Lower lobe of right lung (tissue), 2 donors: ENCODE measurements around the gene C1S. TPM values are rescaled to one million over a fixed set of nuclear protein-coding genes. Genes with fewer than 3 reads are reported as not detected.

Experiments
- ATAC-seq, 2 donors: fragments of 200-7000 bp; cut with Tn5 transposase; one replicate each; pipeline ENCODE4 v1.9.1; 2020 to 2022; ENCODE audit warnings: mild to moderate bottlenecking in 2 of 2, moderate library complexity in 2 of 2
- DNase-seq: peaks from one replicate; pipeline ENCODE4 v3.0.0-alpha.2; 2020
- H3K27ac ChIP-seq: fragments of 200-600 bp; one replicate; pipeline ENCODE4 v1.8.0; 2022
- H3K27me3 ChIP-seq: fragments of 200-600 bp; one replicate; pipeline ENCODE4 v1.8.0; 2022; ENCODE audit warnings: low read depth
- H3K36me3 ChIP-seq: fragments of 200-600 bp; one replicate; pipeline ENCODE4 v1.8.0; 2022; ENCODE audit warnings: mild to moderate bottlenecking
- H3K4me1 ChIP-seq: fragments of 200-600 bp; one replicate; pipeline ENCODE4 v1.8.0; 2022
- H3K4me3 ChIP-seq: fragments of 200-600 bp; one replicate; pipeline ENCODE4 v1.8.0; 2022; ENCODE audit warnings: mild to moderate bottlenecking
- H3K9me3 ChIP-seq: fragments of 200-600 bp; one replicate; pipeline ENCODE4 v1.8.0; 2022
- intact Hi-C: fragments of 100-400 bp; cut with DNase I; formaldehyde crosslinking; loops from one replicate; pipeline ENCODE4 v1.11.0; 2022
- total RNA-seq: library from RNA; stranded (reverse); fragmentation: NEBNext Ultra II Directional; extraction: Animal tissue kit (Norgen Biotek cat#: 25700); gene quantifications from one replicate; pipeline ENCODE4 v1.2.1, GENCODE V29; 2021
- TF ChIP-seq, protein P1 (sequence below): fragments of 200-600 bp; IDR thresholded peaks from one replicate; pipeline ENCODE4 v1.8.0; 2022; ENCODE audit warnings: antibody characterized with exemption, mild to moderate bottlenecking
- donor health status: DM: no; HTN: yes; CAD: no; lungs with severe emphysema.

C1S gene
- total RNA-seq, 1 donor from 2014 or later, result 280 TPM

DNA sequence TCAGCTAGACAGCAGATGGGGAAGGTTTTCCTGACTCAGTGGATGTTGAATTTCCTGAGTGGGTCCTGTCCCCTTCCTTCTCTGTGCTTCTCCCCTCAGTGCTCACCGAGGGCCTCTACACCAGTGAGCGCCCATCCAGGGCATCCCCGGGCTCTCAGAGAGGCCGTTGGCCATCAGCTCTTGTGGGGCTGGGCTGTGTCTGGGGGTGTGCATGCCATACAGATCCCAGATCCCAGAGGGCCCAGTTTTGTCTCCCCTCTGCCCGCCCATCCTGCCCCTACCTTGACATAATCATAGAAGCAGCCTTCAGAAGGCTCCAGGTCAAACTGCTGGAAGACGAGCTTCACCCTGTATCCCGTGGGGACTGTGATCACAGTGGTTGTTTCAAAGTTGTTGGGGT, 30.7 kb downstream of the C1S start:
- intact Hi-C loops, result no loop called here
- peaks cover 7% of the 10 kb centered on the region for H3K4me1 ChIP-seq
- H3K36me3 ChIP-seq, result peaks cover 25% of the 10 kb centered on the region
- H3K9me3 ChIP-seq, result no peaks in the 10 kb centered on the region
- DNase-seq, result no peak
- TF ChIP-seq, protein P1, sequence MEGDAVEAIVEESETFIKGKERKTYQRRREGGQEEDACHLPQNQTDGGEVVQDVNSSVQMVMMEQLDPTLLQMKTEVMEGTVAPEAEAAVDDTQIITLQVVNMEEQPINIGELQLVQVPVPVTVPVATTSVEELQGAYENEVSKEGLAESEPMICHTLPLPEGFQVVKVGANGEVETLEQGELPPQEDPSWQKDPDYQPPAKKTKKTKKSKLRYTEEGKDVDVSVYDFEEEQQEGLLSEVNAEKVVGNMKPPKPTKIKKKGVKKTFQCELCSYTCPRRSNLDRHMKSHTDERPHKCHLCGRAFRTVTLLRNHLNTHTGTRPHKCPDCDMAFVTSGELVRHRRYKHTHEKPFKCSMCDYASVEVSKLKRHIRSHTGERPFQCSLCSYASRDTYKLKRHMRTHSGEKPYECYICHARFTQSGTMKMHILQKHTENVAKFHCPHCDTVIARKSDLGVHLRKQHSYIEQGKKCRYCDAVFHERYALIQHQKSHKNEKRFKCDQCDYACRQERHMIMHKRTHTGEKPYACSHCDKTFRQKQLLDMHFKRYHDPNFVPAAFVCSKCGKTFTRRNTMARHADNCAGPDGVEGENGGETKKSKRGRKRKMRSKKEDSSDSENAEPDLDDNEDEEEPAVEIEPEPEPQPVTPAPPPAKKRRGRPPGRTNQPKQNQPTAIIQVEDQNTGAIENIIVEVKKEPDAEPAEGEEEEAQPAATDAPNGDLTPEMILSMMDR, result no peak
- H3K4me3 ChIP-seq, result peak overlapping the region; percentile 65
- ATAC-seq, result no peak
- no peaks in the 10 kb centered on the region for H3K27me3 ChIP-seq
- H3K27ac ChIP-seq, result peak overlapping the region; percentile 78

GRCh38 chr12:7091660-7092228, 31.2 kb downstream of the C1S start:
- intact Hi-C loops, result no loop called here
- no peak for DNase-seq

GRCh38 chr12:7092229-7092985, 31.9 kb downstream of the C1S start, which contains the start of gene C1R:
C1R (minus strand) TSS chr12:7092445; CDS start chr12:7092388, 57 bp downstream.
- ATAC-seq, result peak; percentile 82 to 86
- Histone ChIP-seq H3K9me3 (no peaks in the 10 kb centered on the region), H3K4me3 (peak within 1 kb of the TSS; percentile 65), H3K36me3 (peaks cover 25% of the 10 kb centered on the region), H3K4me1 (peaks cover 7% of the 10 kb centered on the region), H3K27ac (peak within 1 kb of the TSS; percentile 78), H3K27me3 (no peaks in the 10 kb centered on the region)
- DNase-seq, result peak; percentile 70
- intact Hi-C loops, result no loop called here
- TF ChIP-seq, protein P1, result peak; percentile 94

More at GRCh38 chr12:7091660-7092228, 31.2 kb downstream of the C1S start:
- peaks cover 7% of the 10 kb centered on the region for H3K4me1 ChIP-seq
- H3K27ac ChIP-seq, result peak overlapping the region; percentile 78
- TF ChIP-seq, protein P1, result no peak
- H3K36me3 ChIP-seq, result peaks cover 27% of the 10 kb centered on the region
- peak; percentile 66 to 71 for ATAC-seq
- no peaks in the 10 kb centered on the region for H3K27me3 ChIP-seq
- H3K4me3 ChIP-seq, result peak overlapping the region; percentile 65
- H3K9me3 ChIP-seq, result no peaks in the 10 kb centered on the region

- Histone ChIP-seq H3K4me1 (peaks cover 7% of the 10 kb centered on the region), H3K36me3 (peaks cover 25% of the 10 kb centered on the region), H3K9me3 (no peaks in the 10 kb centered on the region), H3K27ac (peak overlapping the region; percentile 78), H3K27me3 (no peaks in the 10 kb centered on the region), H3K4me3 (no peak overlapping the region)
- TF ChIP-seq, protein P1, result no peak
- DNase-seq (no peak), ATAC-seq (no peak)
- intact Hi-C loops, result no loop called here
Measured at GRCh38 chr12:7092986-7093460, 32.5 kb downstream of the C1S start.

DNA sequence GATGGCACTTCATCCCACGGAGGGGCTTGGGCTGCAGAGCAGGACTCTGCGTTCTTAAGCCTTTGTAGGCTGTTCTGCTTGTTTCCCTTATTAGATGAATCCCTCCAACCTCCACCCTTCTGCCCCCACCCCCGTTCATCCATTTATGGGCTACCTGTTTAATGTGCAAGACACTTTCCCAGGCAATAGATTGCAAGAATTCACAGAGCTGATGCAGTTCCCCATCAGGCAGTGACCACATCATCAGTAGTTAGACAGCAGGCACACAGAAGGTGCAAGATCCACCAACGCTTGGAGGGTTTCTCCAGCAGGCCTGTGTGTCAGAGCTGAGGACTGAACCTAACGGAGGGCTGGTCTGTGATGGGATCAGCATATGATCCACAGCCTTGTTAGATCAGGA, 33.0 kb downstream of the C1S start:
- DNase-seq, result no peak
- Histone ChIP-seq H3K27me3 (no peaks in the 10 kb centered on the region), H3K27ac (peak overlapping the region; percentile 78), H3K9me3 (no peaks in the 10 kb centered on the region), H3K36me3 (peaks cover 26% of the 10 kb centered on the region), H3K4me3 (no peak overlapping the region), H3K4me1 (peaks cover 7% of the 10 kb centered on the region)
- intact Hi-C loops, result no loop called here
- ATAC-seq, result no peak
- TF ChIP-seq, protein P1, result no peak
